Gastroesophageal sphincter (tissue), 3 donors: ENCODE data around the gene AGFG2.

Experiments
- POLR2AphosphoS5 ChIP-seq: sonication (generic); formaldehyde crosslinking; IDR thresholded peaks from one replicate; pipeline ENCODE4 v1.6.1; 2017; ENCODE audit warnings: antibody characterized with exemption
- TF ChIP-seq, protein P1 (sequence below), 4 experiments: fragments of 200-600 bp in 2 of 4; fragments of 450-650 bp in 2 of 4; sonication (generic) in 1 of 4; IDR thresholded peaks; one replicate each; pipeline ENCODE4 v1.5.1; 2017 to 2019; ENCODE audit warnings: antibody characterized with exemption in 4 of 4, mild to moderate bottlenecking in 2 of 4, moderate library complexity in 2 of 4

DNA sequence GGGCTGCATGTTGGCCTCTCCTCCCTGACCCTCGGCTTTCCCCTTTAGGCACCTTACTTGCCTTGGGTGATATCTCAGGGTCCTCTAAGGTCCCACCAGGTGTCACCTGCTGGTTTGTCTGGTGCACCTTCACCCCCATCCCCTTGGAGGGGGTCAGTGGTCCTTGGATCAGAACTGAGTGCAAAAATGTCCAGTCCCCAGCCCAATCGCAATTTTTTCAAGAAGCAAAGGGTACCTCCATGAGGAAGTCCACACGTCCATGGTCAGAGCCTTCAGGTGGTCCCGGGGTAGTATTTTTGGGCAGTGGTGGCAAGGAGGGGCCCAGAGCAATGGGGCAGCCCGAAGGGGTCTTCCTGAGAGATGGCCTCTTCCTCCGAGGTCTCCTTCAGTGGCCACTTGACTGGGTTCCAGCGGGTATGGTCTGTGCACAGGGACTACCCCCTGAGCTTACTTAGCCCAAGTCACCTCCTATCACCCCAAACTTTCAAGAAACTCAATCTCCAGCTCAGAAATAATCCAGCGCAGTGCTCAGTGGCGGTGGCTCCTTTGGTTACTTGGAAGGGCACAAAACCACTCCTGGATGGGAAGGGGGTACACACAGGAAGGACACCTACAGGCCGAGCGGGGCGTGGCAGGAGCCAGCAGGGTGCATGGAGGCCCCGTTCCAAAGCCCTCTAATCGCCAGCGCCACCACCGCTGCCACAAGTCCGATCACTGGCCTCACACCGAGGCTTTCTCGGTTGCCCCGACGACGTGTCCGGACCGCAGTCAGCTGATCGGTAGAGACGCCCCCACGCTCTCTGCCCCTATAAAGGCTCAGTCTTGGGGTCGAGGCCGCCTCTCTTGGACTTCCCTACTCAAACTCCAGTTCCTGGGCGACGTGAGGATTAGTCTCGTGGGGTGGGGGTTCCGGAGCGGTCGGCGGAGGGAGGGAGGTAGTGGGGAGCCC lies 30.2 kb downstream of the AGFG2 start:
- peak; percentile 22 for TF ChIP-seq POLR2AphosphoS5
- TF ChIP-seq, protein P1, sequence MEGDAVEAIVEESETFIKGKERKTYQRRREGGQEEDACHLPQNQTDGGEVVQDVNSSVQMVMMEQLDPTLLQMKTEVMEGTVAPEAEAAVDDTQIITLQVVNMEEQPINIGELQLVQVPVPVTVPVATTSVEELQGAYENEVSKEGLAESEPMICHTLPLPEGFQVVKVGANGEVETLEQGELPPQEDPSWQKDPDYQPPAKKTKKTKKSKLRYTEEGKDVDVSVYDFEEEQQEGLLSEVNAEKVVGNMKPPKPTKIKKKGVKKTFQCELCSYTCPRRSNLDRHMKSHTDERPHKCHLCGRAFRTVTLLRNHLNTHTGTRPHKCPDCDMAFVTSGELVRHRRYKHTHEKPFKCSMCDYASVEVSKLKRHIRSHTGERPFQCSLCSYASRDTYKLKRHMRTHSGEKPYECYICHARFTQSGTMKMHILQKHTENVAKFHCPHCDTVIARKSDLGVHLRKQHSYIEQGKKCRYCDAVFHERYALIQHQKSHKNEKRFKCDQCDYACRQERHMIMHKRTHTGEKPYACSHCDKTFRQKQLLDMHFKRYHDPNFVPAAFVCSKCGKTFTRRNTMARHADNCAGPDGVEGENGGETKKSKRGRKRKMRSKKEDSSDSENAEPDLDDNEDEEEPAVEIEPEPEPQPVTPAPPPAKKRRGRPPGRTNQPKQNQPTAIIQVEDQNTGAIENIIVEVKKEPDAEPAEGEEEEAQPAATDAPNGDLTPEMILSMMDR (IDR thresholded peaks at IDR 0.05) = peak in 1 of 4 experiments; percentile 49
